GM21515 (cell line): ENCODE results near the gene ZNF488.
"Not testable (repeated sequence)": the region's sequence is repeated elsewhere in the genome, so short reads cannot be mapped to it uniquely, and the experiment has no call there.

Source experiments
- ATAC-seq: cut with Tn5 transposase; IDR thresholded peaks from one replicate; pipeline ENCODE4 v1.9.1; 2021; ENCODE audit not compliant: unreplicated experiment

The ZNF488 gene

GRCh38 chr10:47410271-47410670, 26.2 kb upstream of the ZNF488 start:
- no peak for ATAC-seq

GRCh38 chr10:47409866-47410256, 25.8 kb upstream of the ZNF488 start:
- ATAC-seq: no peak

- no peak for ATAC-seq
Measured at GRCh38 chr10:47409171-47409865, 25.2 kb upstream of the ZNF488 start.

- ATAC-seq: no peak
Measured at GRCh38 chr10:47408606-47409005, 24.5 kb upstream of the ZNF488 start.

- ATAC-seq: no peak
Measured at GRCh38 chr10:47406870-47407691, 23.0 kb upstream of the ZNF488 start.

- ATAC-seq: no peak
Measured at GRCh38 chr10:47406548-47406869, 22.4 kb upstream of the ZNF488 start.

- ATAC-seq: no peak
Measured at GRCh38 chr10:47405857-47406547, 21.9 kb upstream of the ZNF488 start.

- ATAC-seq: no peak
Measured at GRCh38 chr10:47404937-47405336, 20.8 kb upstream of the ZNF488 start.

GRCh38 chr10:47404446-47404845, 20.4 kb upstream of the ZNF488 start:
- no peak for ATAC-seq

- no peak for ATAC-seq
Measured at GRCh38 chr10:47403446-47404318, 19.6 kb upstream of the ZNF488 start.

- ATAC-seq: no peak
Measured at GRCh38 chr10:47402641-47403301, 18.7 kb upstream of the ZNF488 start.

GRCh38 chr10:47401874-47402640, 18.0 kb upstream of the ZNF488 start:
- ATAC-seq: no peak

GRCh38 chr10:47401210-47401609, 17.1 kb upstream of the ZNF488 start:
- no peak for ATAC-seq

GRCh38 chr10:47400786-47401185, 16.7 kb upstream of the ZNF488 start:
- ATAC-seq: no peak

GRCh38 chr10:47400251-47400650, 16.2 kb upstream of the ZNF488 start:
- no peak for ATAC-seq

- no peak for ATAC-seq
Measured at GRCh38 chr10:47397256-47397655, 13.2 kb upstream of the ZNF488 start.

- no peak for ATAC-seq
Measured at GRCh38 chr10:47396311-47396717, 12.2 kb upstream of the ZNF488 start.

GRCh38 chr10:47389619-47390018, 5.5 kb upstream of the ZNF488 start:
- ATAC-seq: no peak

GRCh38 chr10:47388879-47389278, 4.8 kb upstream of the ZNF488 start:
- ATAC-seq: no peak

- not testable (repeated sequence) for ATAC-seq
Measured at GRCh38 chr10:47386104-47386503, 2.0 kb upstream of the ZNF488 start.
